HepG2 (cell line): Measurements from ENCODE around the gene ITPK1. TPM values are rescaled to one million over a fixed set of nuclear protein-coding genes. Genes with fewer than 3 reads are reported as not detected.

Source experiments
- ATAC-seq: fragments of 200-7000 bp; cut with Tn5 transposase; 3 replicates; pipeline ENCODE4 v1.9.1; 2020; ENCODE audit warnings: mild to moderate bottlenecking, moderate library complexity
- BruUV-seq: library from RNA; stranded (reverse); fragments of 400-500 nt; replicated peaks from 2 replicates; lab custom pipeline; 2021; lab: Mats Ljungman, UMichigan
- CTCF ChIA-PET: fragments of 300-600 bp; formaldehyde crosslinking; extraction: SDS; loops from one replicate; lab custom pipeline; 2021; ENCODE audit warnings: low total read pairs, inconsistent platforms, low intra/inter-chr PET ratio; lab: Yijun Ruan, JAX
- POLR2A ChIA-PET: fragments of 350-600 bp; sonication (Branson Sonifier 250); formaldehyde crosslinking; loops from one replicate; lab custom pipeline; 2020; ENCODE audit warnings: antibody characterized with exemption, inconsistent platforms; lab: Yijun Ruan, JAX
- DNase-seq: peaks from one replicate; pipeline ENCODE4 v3.0.0-alpha.2; 2015; ENCODE audit warnings: low spot score
- FAIRE-seq: peaks from 3 replicates; lab custom pipeline; 2011; peaks lifted over from hg19 to GRCh38; lab: Jason Lieb, UNC
- H2AFZ ChIP-seq: one replicate; pipeline ENCODE4 v1.6.1; 2011; ENCODE audit warnings: low read length, inconsistent platforms
- H3K27ac ChIP-seq: fragments of 300-600 bp; 3 replicates; pipeline ENCODE4 v1.8.0; 2011; ENCODE audit warnings: mixed run types, mild to moderate bottlenecking, mixed read lengths, low read length, inconsistent platforms; ENCODE audit not compliant: insufficient read depth; ENCODE audit errors: extremely low read length
- H3K27me3 ChIP-seq, 2 experiments: fragments of 200-600 bp in 1 of 2; 2 replicates in 1 of 2; 3 replicates in 1 of 2; pipeline versions ENCODE4 v1.6.0 to v1.8.0; 2011; ENCODE audit warnings: low read length in 2 of 2, mild to moderate bottlenecking in 2 of 2, moderate library complexity in 2 of 2, inconsistent platforms in 1 of 2; ENCODE audit not compliant: insufficient read depth in 2 of 2, control insufficient read depth in 1 of 2
- H3K36me3 ChIP-seq, 2 experiments: fragments of 200-600 bp in 1 of 2; replicated peaks in 1 of 2; 2 replicates in 1 of 2; 3 replicates in 1 of 2; pipeline versions ENCODE4 v1.5.1 to v1.8.0; 2011; ENCODE audit warnings: low read length in 2 of 2, inconsistent platforms in 1 of 2; ENCODE audit not compliant: insufficient read depth in 2 of 2, control insufficient read depth in 1 of 2
- H3K4me1 ChIP-seq: 2 replicates; pipeline ENCODE4 v1.5.1; 2012; ENCODE audit warnings: low read length, inconsistent platforms; ENCODE audit not compliant: insufficient read depth
- H3K4me2 ChIP-seq: 2 replicates; pipeline ENCODE4 v1.6.0; 2011; ENCODE audit warnings: low read depth, low read length, inconsistent platforms
- H3K4me3 ChIP-seq, 3 experiments: fragments of 200-600 bp in 1 of 3; sonication (generic), shearing (Covaris generic) in 1 of 3; replicated peaks in 1 of 3; 2 replicates each; pipeline ENCODE4 v1.5.1; 2011 to 2016; ENCODE audit warnings: low read length in 3 of 3, inconsistent platforms in 2 of 3, low read depth in 2 of 3, mild to moderate bottlenecking in 2 of 3, control low read depth in 1 of 3, mixed read lengths in 1 of 3; ENCODE audit not compliant: insufficient read depth in 1 of 3
- H3K79me2 ChIP-seq: one replicate; pipeline ENCODE4 v1.6.1; 2011; ENCODE audit warnings: low read length, inconsistent platforms; ENCODE audit not compliant: insufficient read depth
- H3K9ac ChIP-seq: 2 replicates; pipeline ENCODE4 v1.6.0; 2011; ENCODE audit warnings: mild to moderate bottlenecking, low read depth, low read length, inconsistent platforms; ENCODE audit not compliant: insufficient read depth
- H3K9me3 ChIP-seq: 2 replicates; pipeline ENCODE4 v1.5.1; 2012; ENCODE audit warnings: mild to moderate bottlenecking, low read length
- H4K20me1 ChIP-seq: 2 replicates; pipeline ENCODE4 v1.6.0; 2011; ENCODE audit warnings: inconsistent platforms, mild to moderate bottlenecking, low read length, moderate library complexity; ENCODE audit not compliant: insufficient read depth
- ARHGAP35 ChIP-seq: sonication (generic); formaldehyde crosslinking; IDR thresholded peaks from 2 replicates; pipeline ENCODE4 v1.9.0; 2022; ENCODE audit warnings: mild to moderate bottlenecking, inconsistent platforms, moderate library complexity, missing genetic modification reagents, borderline replicate concordance
- CHD4 ChIP-seq: fragments of 200-600 bp; sonication (generic); IDR thresholded peaks from 2 replicates; pipeline ENCODE4 v1.7.0; 2017; ENCODE audit warnings: mild to moderate bottlenecking, low read length, borderline replicate concordance
- ESRRA ChIP-seq: sonication (generic); formaldehyde crosslinking; IDR thresholded peaks from 2 replicates; pipeline ENCODE4 v1.5.1; 2020; ENCODE audit warnings: mild to moderate bottlenecking, low read depth, missing genetic modification reagents
- HOXA3 ChIP-seq: sonication (generic); formaldehyde crosslinking; IDR thresholded peaks from 2 replicates; pipeline ENCODE4 v1.5.0; 2020; ENCODE audit warnings: missing genetic modification reagents
- HOXA7 ChIP-seq: sonication (generic); formaldehyde crosslinking; IDR thresholded peaks from 2 replicates; pipeline ENCODE4 v1.8.1; 2022; ENCODE audit warnings: mild to moderate bottlenecking, missing genetic modification reagents, moderate library complexity
- RBFOX2 ChIP-seq: fragments of 200-400 bp; formaldehyde crosslinking; IDR thresholded peaks from 2 replicates; pipeline ENCODE4 v1.6.1; 2017; ENCODE audit warnings: low read depth, mild to moderate bottlenecking, low read length
- RBM22 ChIP-seq: fragments of 200-400 bp; formaldehyde crosslinking; optimal IDR thresholded peaks from 2 replicates; pipeline ENCODE3; 2017; ENCODE audit warnings: mild to moderate bottlenecking, low read length, moderate library complexity
- REXO4 ChIP-seq: sonication (generic); formaldehyde crosslinking; IDR thresholded peaks from 2 replicates; pipeline ENCODE4 v1.8.0; 2022; ENCODE audit warnings: missing genetic modification reagents, mild to moderate bottlenecking, borderline replicate concordance
- ZFP36L1 ChIP-seq: sonication (generic); formaldehyde crosslinking; IDR thresholded peaks from 2 replicates; pipeline ENCODE4 v1.8.0; 2022; ENCODE audit warnings: mild to moderate bottlenecking, missing genetic modification reagents, moderate library complexity
- ZNF292 ChIP-seq: sonication (generic); formaldehyde crosslinking; IDR thresholded peaks from 2 replicates; pipeline ENCODE4 v1.8.1; 2022; ENCODE audit warnings: mild to moderate bottlenecking, low read depth, missing genetic modification reagents, borderline replicate concordance
- ZNF543 ChIP-seq: sonication (generic); formaldehyde crosslinking; IDR thresholded peaks from 2 replicates; pipeline ENCODE4 v1.4.0; 2020; ENCODE audit warnings: mild to moderate bottlenecking, missing genetic modification reagents
- ZNF569 ChIP-seq: sonication (generic); formaldehyde crosslinking; IDR thresholded peaks from 2 replicates; pipeline ENCODE4 v1.5.0; 2020; ENCODE audit warnings: mild to moderate bottlenecking, missing genetic modification reagents, moderate library complexity, borderline replicate concordance
- ZNF761 ChIP-seq: sonication (generic); formaldehyde crosslinking; conservative IDR thresholded peaks from 2 replicates; pipeline ENCODE4 v1.4.0; 2020; ENCODE audit warnings: mild to moderate bottlenecking, missing genetic modification reagents
- WGBS: methylation state at CpG from one replicate; pipeline ENCODE4 v1.1.6; 2017; ENCODE audit warnings: low lambda C conversion rate; 5-methylcytosine and 5-hydroxymethylcytosine counted together
- in situ Hi-C: cut with HindIII; loops from 2 replicates; pipeline ENCODE4 v1.10.0; 2017; ENCODE audit warnings: low pct_unique_long_range_greater_than_20kb; ENCODE audit not compliant: extremely low pct_ligation_motif_present
- intact Hi-C: fragments of 100-400 bp; cut with micrococcal nuclease; formaldehyde crosslinking; loops from one replicate; pipeline ENCODE4 v1.10.0; 2022; ENCODE audit not compliant: unreplicated experiment
- polyA plus RNA-seq, 8 experiments: library from polyadenylated mRNA; depleted of rRNA in 3 of 8; stranded (reverse) in 7 of 8; unstranded in 1 of 8; fragments of >200 nt; fragmentation: Illumina TruSeq in 4 of 8; extraction: Trizol in 4 of 8; gene quantifications; 2 replicates each; pipeline versions ENCODE4 v1.2.1 to v1.2.3, GENCODE V29; 2011 to 2016; ENCODE audit warnings: low read depth in 4 of 8, missing spikeins in 1 of 8, mixed read lengths in 1 of 8; ENCODE audit not compliant: insufficient read depth in 1 of 8
- total RNA-seq, 5 experiments: library from RNA; depleted of rRNA; stranded (reverse); fragments of >200 nt; fragmentation: Illumina TruSeq; extraction: Trizol; gene quantifications; 2 replicates each; pipeline ENCODE4 v1.2.3, GENCODE V29; 2016; ENCODE audit warnings: low read depth in 1 of 5
- TF ChIP-seq, protein P1 (sequence below): sonication (generic); formaldehyde crosslinking; IDR thresholded peaks from 2 replicates; pipeline ENCODE4 v1.4.0; 2020; ENCODE audit warnings: missing genetic modification reagents

Gene ITPK1
- total and polyA plus RNA-seq, 2 of the 13 experiments (the other 11 are each of a cell fraction or from before 2014, with no cell fraction given): 20.5 to 47.5 TPM

- no peaks in the 10 kb centered on the region for H3K9me3 ChIP-seq
- peaks cover 4% of the 10 kb centered on the region for H4K20me1 ChIP-seq
- H3K4me3 ChIP-seq: no peak overlapping the region
- DNase-seq (no peak), ATAC-seq (no peak), FAIRE-seq (no peak)
- H3K79me2 ChIP-seq: peaks cover 7% of the 10 kb centered on the region
- H3K9ac ChIP-seq: no peak overlapping the region
- H3K27ac ChIP-seq: no peak overlapping the region
- H2AFZ ChIP-seq: no peak overlapping the region
- CTCF ChIA-PET: no interaction called here
- H3K36me3 ChIP-seq: no peaks in the 10 kb centered on the region
- no peaks in the 10 kb centered on the region for H3K27me3 ChIP-seq
- peaks cover 14% of the 10 kb centered on the region for H3K4me1 ChIP-seq
- H3K4me2 ChIP-seq: no peak overlapping the region
- POLR2A ChIA-PET: interaction anchor here (1.0 kb wide), 1 partner anchor 14 kb away, joined by 3 read pairs; no protein-coding TSS in a partner anchor
- TF ChIP-seq CHD4 (no peak), ZNF569 (CRISPR knock-in tag) (no peak), REXO4 (CRISPR knock-in tag) (no peak), ZNF543 (CRISPR knock-in tag) (no peak), HOXA7 (CRISPR knock-in tag) (no peak), ARHGAP35 (CRISPR knock-in tag) (no peak), RBFOX2 (no peak), HOXA3 (CRISPR knock-in tag) (no peak), ZNF761 (no peak), ESRRA (CRISPR knock-in tag) (no peak), ZNF292 (CRISPR knock-in tag) (no peak), ZFP36L1 (CRISPR knock-in tag) (no peak), RBM22 (no peak)
- TF ChIP-seq, protein P1, sequence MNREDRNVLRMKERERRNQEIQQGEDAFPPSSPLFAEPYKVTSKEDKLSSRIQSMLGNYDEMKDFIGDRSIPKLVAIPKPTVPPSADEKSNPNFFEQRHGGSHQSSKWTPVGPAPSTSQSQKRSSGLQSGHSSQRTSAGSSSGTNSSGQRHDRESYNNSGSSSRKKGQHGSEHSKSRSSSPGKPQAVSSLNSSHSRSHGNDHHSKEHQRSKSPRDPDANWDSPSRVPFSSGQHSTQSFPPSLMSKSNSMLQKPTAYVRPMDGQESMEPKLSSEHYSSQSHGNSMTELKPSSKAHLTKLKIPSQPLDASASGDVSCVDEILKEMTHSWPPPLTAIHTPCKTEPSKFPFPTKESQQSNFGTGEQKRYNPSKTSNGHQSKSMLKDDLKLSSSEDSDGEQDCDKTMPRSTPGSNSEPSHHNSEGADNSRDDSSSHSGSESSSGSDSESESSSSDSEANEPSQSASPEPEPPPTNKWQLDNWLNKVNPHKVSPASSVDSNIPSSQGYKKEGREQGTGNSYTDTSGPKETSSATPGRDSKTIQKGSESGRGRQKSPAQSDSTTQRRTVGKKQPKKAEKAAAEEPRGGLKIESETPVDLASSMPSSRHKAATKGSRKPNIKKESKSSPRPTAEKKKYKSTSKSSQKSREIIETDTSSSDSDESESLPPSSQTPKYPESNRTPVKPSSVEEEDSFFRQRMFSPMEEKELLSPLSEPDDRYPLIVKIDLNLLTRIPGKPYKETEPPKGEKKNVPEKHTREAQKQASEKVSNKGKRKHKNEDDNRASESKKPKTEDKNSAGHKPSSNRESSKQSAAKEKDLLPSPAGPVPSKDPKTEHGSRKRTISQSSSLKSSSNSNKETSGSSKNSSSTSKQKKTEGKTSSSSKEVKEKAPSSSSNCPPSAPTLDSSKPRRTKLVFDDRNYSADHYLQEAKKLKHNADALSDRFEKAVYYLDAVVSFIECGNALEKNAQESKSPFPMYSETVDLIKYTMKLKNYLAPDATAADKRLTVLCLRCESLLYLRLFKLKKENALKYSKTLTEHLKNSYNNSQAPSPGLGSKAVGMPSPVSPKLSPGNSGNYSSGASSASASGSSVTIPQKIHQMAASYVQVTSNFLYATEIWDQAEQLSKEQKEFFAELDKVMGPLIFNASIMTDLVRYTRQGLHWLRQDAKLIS (CRISPR knock-in tag): no peak
- WGBS: 97% methylated on average over 5 of the region's 8 CpGs
- in situ Hi-C loops (no loop called here), intact Hi-C loops (no loop called here)
- no TSS peak for BruUV-seq
Measured at GRCh38 chr14:93091666-93092065, 24.1 kb downstream of the ITPK1 start.
